Cardiac muscle cell (in vitro differentiated cells and primary cell): ENCODE measurements around the gene APLP1. TPM values are rescaled to one million over a fixed set of nuclear protein-coding genes. Genes with fewer than 3 reads are reported as not detected.
A peak's percentile ranks its signal among the peaks of the same experiment; 100 is the strongest.

Source experiments
- DNase-seq, 2 donors: peaks; one replicate each; pipeline versions ENCODE4 v3.0.0 to v3.0.0-alpha.2; 2010 to 2017; ENCODE audit warnings: low read depth in 1 of 2, low spot score in 1 of 2
- H3K27ac ChIP-seq: fragments of 200-600 bp; sonication (generic); 2 replicates; pipeline ENCODE4 v1.5.1; 2016
- H3K27me3 ChIP-seq: fragments of 200-600 bp; sonication (generic); 2 replicates; pipeline ENCODE4 v1.6.0; 2016; ENCODE audit warnings: control low read depth
- H3K36me3 ChIP-seq: fragments of 200-600 bp; sonication (generic); 2 replicates; pipeline ENCODE4 v1.5.1; 2016; ENCODE audit warnings: control low read depth
- H3K4me1 ChIP-seq: fragments of 200-600 bp; sonication (generic); 2 replicates; pipeline ENCODE4 v1.8.1; 2017; ENCODE audit warnings: low read depth, mild to moderate bottlenecking, mixed run types
- H3K4me3 ChIP-seq: fragments of 200-600 bp; sonication (generic); 2 replicates; pipeline ENCODE4 v1.5.1; 2016; ENCODE audit warnings: mild to moderate bottlenecking
- H3K9me3 ChIP-seq: fragments of 200-600 bp; sonication (generic); 2 replicates; pipeline ENCODE4 v1.5.1; 2017; ENCODE audit warnings: low read depth, mild to moderate bottlenecking, control low read depth
- polyA plus RNA-seq: library from polyadenylated mRNA; unstranded; fragments of >200 nt; fragmentation: Nextera tagmentation; extraction: Ambion mirVana; gene quantifications from 2 replicates; pipeline ENCODE4 v1.2.1, GENCODE V29; 2016
- total RNA-seq: library from RNA; depleted of rRNA; stranded (reverse); fragments of >200 nt; gene quantifications from 2 replicates; pipeline ENCODE4 v1.2.3, GENCODE V29; 2016
- TF ChIP-seq, protein P1 (sequence below): IDR thresholded peaks from 2 replicates; pipeline ENCODE4 v1.5.1; 2012; ENCODE audit warnings: low read depth, mild to moderate bottlenecking, low read length

Gene APLP1
- total and polyA plus RNA-seq, 2 experiments from 2014 or later: 134 to 157 TPM

- no peak overlapping the region for H3K27ac ChIP-seq
Observed at GRCh38 chr19:35879770-35880317, 11.5 kb downstream of the APLP1 start.

DNA sequence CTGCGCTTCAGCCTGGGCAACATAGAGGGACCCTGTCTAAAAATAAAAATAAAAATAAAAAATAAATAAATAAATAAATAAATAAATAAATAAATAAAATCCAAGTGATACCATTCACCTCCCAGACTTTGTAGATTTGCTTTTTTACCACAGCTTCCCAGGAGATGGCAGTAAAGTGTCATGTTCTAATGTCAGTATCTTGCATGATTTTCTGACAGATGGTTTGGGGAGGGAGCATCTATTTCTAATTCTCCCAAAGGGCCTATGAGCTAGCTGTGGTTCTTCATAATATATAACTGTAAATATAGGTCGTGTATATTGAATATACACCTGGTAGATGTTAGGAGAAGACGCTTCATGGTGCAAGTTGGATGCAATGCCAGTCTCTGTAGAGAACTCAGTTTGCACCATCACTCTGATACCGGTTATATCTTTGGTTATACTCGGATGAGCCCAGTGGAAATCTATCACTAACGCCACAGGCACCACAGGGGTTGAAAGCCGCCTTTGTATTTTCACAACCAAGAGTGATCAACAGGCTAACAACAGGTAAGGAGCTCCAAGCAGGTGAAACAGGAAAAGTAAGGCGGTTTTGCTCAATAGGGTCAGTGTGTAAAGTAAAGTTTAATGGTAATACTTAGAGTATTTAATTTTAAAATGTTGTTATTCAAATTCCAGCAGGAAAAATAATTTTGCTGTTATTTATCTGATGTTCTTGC, 13.9 kb downstream of the APLP1 start:
- DNase-seq: peak; percentile 49 to 84
- Histone ChIP-seq H3K4me3 (no peak overlapping the region), H3K36me3 (no peaks in the 10 kb centered on the region), H3K27ac (no peak overlapping the region), H3K9me3 (no peaks in the 10 kb centered on the region), H3K27me3 (no peaks in the 10 kb centered on the region), H3K4me1 (peaks cover 4% of the 10 kb centered on the region)
- TF ChIP-seq, protein P1, sequence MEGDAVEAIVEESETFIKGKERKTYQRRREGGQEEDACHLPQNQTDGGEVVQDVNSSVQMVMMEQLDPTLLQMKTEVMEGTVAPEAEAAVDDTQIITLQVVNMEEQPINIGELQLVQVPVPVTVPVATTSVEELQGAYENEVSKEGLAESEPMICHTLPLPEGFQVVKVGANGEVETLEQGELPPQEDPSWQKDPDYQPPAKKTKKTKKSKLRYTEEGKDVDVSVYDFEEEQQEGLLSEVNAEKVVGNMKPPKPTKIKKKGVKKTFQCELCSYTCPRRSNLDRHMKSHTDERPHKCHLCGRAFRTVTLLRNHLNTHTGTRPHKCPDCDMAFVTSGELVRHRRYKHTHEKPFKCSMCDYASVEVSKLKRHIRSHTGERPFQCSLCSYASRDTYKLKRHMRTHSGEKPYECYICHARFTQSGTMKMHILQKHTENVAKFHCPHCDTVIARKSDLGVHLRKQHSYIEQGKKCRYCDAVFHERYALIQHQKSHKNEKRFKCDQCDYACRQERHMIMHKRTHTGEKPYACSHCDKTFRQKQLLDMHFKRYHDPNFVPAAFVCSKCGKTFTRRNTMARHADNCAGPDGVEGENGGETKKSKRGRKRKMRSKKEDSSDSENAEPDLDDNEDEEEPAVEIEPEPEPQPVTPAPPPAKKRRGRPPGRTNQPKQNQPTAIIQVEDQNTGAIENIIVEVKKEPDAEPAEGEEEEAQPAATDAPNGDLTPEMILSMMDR: peak; percentile 53

More at GRCh38 chr19:35879770-35880317, 11.5 kb downstream of the APLP1 start:
- peak; percentile 92 to 95 for DNase-seq
- H3K27me3 ChIP-seq: no peaks in the 10 kb centered on the region
- H3K4me3 ChIP-seq: no peak overlapping the region
- TF ChIP-seq, protein P1: no peak
- H3K4me1 ChIP-seq: peaks cover 4% of the 10 kb centered on the region
- no peaks in the 10 kb centered on the region for H3K9me3 ChIP-seq
- H3K36me3 ChIP-seq: no peaks in the 10 kb centered on the region

DNA sequence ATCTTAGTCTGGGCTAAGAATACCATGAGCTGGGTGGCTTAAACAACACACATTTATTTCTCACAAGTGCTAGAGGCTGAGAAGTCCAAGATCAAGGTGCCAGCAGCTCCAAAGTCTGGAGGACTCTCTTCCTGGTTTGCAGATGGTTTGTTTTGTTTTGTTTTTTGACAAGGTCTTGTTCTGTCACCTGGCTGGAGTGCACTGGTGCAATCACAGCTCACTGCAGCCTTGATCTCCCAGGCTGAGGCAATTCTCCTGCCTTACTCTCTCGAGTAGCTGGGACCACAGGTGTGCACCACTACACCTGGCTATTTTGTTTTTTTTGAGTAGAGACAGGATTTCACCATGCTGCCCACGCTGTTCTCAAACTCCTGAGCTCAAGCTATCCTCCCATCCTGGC, 15.5 kb downstream of the APLP1 start:
- H3K27me3 ChIP-seq: no peaks in the 10 kb centered on the region
- H3K27ac ChIP-seq: no peak overlapping the region
- TF ChIP-seq, protein P1: no peak
- peaks cover 4% of the 10 kb centered on the region for H3K4me1 ChIP-seq
- no peak overlapping the region for H3K4me3 ChIP-seq
- no peaks in the 10 kb centered on the region for H3K9me3 ChIP-seq
- H3K36me3 ChIP-seq: peaks cover 5% of the 10 kb centered on the region
- no peak for DNase-seq

DNA sequence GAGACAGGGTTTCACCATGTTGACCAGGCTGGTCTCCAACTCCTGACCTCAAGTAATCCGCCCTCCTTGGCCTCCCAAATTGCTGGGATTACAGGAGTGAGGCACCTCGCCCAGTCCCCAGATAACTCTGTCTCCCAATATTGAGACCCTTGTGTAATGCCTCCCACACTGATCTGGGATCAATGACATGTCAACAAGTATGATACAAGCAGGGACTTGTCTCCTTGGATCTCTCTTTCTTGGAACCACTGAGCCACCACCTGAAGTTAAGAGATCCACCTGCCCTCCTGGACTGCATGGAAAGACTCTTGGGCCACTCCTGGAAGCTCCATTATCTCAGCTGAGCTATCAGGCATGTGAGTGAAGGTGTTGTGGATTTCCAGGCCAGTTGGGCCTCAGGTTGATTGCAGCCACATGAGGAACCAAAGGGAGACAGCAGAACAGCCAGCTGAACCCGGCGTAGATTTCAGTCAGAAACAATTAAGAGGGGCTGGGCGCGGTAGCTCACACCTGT, 16.9 kb downstream of the APLP1 start:
- Histone ChIP-seq H3K27me3 (no peaks in the 10 kb centered on the region), H3K9me3 (no peaks in the 10 kb centered on the region), H3K36me3 (peaks cover 11% of the 10 kb centered on the region), H3K4me3 (no peak overlapping the region), H3K27ac (no peak overlapping the region), H3K4me1 (no peaks in the 10 kb centered on the region)
- TF ChIP-seq, protein P1: no peak
- no peak for DNase-seq

GRCh38 chr19:35885904-35886303, 17.5 kb downstream of the APLP1 start:
- no peaks in the 10 kb centered on the region for H3K9me3 ChIP-seq
- DNase-seq: no peak
- H3K27ac ChIP-seq: no peak overlapping the region
- peaks cover 11% of the 10 kb centered on the region for H3K36me3 ChIP-seq
- H3K4me3 ChIP-seq: no peak overlapping the region
- H3K4me1 ChIP-seq: no peaks in the 10 kb centered on the region
- TF ChIP-seq, protein P1: no peak
- no peaks in the 10 kb centered on the region for H3K27me3 ChIP-seq
